ENCODE measurements around the gene ADRA2A. TPM values are rescaled to one million over a fixed set of nuclear protein-coding genes. Genes with fewer than 3 reads are reported as not detected.

Gene ADRA2A
- total RNA-seq, 1 donor from 2014 or later: 23.5 TPM

DNA sequence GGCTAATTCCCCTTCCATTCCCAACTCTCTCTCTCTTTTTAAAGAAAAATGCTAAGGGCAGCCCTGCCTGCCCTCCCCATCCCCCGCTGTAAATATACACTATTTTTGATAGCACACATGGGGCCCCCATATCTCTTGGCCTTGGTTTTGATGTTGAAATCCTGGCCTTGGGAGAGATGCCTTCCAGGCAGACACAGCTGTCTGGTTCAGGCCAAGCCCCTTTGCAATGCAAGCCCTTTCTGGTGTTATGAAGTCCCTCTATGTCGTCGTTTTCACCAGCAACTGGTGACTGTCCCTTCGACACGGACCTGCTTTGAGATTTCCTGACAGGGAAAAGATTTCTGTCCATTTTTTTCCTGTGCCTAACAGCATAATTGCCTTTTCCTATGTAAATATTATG lies 3.0 kb downstream of the ADRA2A start:
- no peak overlapping the region for H3K4me3 ChIP-seq
- no peaks in the 10 kb centered on the region for H3K9me3 ChIP-seq
- H3K27ac ChIP-seq: no peak overlapping the region
- H3K36me3 ChIP-seq: no peaks in the 10 kb centered on the region
- peaks cover 9% of the 10 kb centered on the region for H3K27me3 ChIP-seq
- TF ChIP-seq, protein P1, sequence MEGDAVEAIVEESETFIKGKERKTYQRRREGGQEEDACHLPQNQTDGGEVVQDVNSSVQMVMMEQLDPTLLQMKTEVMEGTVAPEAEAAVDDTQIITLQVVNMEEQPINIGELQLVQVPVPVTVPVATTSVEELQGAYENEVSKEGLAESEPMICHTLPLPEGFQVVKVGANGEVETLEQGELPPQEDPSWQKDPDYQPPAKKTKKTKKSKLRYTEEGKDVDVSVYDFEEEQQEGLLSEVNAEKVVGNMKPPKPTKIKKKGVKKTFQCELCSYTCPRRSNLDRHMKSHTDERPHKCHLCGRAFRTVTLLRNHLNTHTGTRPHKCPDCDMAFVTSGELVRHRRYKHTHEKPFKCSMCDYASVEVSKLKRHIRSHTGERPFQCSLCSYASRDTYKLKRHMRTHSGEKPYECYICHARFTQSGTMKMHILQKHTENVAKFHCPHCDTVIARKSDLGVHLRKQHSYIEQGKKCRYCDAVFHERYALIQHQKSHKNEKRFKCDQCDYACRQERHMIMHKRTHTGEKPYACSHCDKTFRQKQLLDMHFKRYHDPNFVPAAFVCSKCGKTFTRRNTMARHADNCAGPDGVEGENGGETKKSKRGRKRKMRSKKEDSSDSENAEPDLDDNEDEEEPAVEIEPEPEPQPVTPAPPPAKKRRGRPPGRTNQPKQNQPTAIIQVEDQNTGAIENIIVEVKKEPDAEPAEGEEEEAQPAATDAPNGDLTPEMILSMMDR (IDR thresholded peaks at IDR 0.05): no peak
- no peak for DNase-seq (ENCODE audit: low spot score in 2 of 2)
- intact Hi-C loops (cut with DNase I): loop anchor here (5.0 kb wide), 1 partner anchor 1058 kb away; no protein-coding TSS in a partner anchor
- H3K4me1 ChIP-seq: peaks cover 10 to 20% of the 10 kb centered on the region in 2 donors

DNA sequence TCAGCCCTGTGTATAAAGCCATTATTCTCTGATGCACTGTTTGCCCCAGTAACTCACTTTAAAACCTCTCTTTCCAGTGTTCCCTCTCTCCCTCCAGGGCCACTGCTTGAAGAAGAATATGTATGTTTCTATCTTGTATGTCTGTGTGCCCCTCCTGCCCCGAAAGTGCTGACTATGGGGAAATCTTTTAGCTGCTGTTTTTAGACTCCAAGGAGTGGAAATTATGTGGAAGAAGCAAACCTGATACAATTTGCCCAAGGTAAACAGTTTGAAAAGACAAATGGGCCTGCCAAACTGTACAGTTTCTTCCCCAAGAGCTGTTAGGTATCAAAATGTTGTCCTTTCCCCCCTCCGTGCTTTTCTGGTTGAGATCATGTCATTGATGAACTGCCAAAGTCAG lies 3.4 kb downstream of the ADRA2A start:
- no peak for DNase-seq (ENCODE audit: low spot score in 2 of 2)
- H3K4me1 ChIP-seq: peaks cover 10 to 20% of the 10 kb centered on the region in 2 donors
- intact Hi-C loops (cut with DNase I): no loop called here
- no peak overlapping the region for H3K4me3 ChIP-seq
- TF ChIP-seq, protein P1 (IDR thresholded peaks at IDR 0.05): no peak
- H3K27ac ChIP-seq: no peak overlapping the region
- no peaks in the 10 kb centered on the region for H3K9me3 ChIP-seq
- no peaks in the 10 kb centered on the region for H3K36me3 ChIP-seq
- peaks cover 9% of the 10 kb centered on the region for H3K27me3 ChIP-seq

DNA sequence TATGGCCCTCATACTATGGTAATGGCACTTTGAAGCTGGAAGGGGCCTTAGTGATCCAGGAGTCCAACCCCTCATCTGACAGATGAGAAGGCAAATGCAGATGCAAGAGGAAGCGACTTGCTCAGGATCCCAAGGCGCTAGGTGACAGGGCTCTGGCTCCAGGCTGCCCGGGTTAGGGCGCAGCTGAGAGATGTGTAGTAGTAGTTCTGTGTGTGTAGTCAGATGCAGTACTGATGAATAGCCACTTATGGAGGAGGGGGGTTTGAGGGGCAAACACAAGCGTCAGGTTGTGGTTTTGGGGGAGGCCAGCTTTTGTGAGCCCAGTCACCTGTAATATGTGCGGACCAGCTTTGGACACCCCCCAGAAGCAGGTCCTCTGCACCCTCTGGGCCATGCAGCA lies 4.8 kb downstream of the ADRA2A start:
- no peaks in the 10 kb centered on the region for H3K36me3 ChIP-seq
- no peak overlapping the region for H3K4me3 ChIP-seq
- intact Hi-C loops (cut with DNase I): no loop called here
- H3K27me3 ChIP-seq: peaks cover 9% of the 10 kb centered on the region
- H3K9me3 ChIP-seq: no peaks in the 10 kb centered on the region
- H3K4me1 ChIP-seq: peaks cover 10 to 11% of the 10 kb centered on the region in 2 donors
- H3K27ac ChIP-seq: no peak overlapping the region
- TF ChIP-seq, protein P1 (IDR thresholded peaks at IDR 0.05): no peak
- DNase-seq (ENCODE audit: low spot score in 2 of 2): no peak

DNA sequence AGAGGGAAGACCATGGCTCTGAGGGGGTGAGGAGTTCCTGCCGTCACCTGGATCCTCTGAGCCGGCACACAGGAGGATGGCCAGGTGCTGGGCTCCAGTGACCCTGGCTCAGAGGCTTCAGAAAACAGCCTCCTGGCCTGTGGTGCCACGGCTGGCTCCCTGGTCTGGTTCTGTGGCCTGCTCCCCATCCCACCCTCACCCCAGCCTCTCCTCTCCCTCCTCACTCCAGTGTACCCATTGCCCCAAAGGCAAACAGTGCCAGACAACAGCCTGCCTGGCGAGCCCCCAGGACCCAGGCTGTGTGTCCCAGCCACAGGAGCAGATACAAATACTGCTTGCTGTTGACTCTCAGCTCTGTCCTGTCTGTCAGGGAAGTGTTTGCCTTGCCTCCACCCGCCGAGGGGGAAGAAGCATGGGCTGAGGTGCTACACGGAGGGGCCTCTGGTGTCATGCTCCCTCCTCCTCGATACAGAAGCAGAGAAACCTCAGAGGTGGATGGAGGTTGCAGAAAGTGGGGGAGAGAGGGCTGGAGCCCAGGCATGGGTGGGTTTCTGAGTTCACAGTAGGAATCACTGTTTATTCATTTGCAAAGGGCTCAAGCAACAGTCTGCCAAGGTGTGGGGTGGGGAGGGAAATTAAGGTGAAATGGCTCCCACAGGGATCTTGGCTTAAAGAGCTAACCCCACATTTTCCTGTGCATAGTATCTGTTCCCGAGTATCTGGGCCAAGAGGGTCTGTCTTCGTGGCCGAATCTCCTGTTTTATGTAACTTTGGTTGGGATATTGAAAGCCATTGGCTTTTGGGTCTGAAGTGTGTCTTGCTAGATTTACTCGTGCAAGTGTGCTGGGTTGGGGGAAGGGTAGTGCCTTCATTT lies 5.5 kb downstream of the ADRA2A start:
- TF ChIP-seq, protein P1 (IDR thresholded peaks at IDR 0.05): no peak
- Histone ChIP-seq H3K4me3 (no peak overlapping the region), H3K4me1 (peaks cover 6 to 8% of the 10 kb centered on the region in 2 donors), H3K9me3 (no peaks in the 10 kb centered on the region), H3K27me3 (peaks cover 9% of the 10 kb centered on the region), H3K27ac (no peak overlapping the region), H3K36me3 (no peaks in the 10 kb centered on the region)
- intact Hi-C loops (cut with DNase I): no loop called here
- DNase-seq (ENCODE audit: low spot score in 2 of 2): no peak

DNA sequence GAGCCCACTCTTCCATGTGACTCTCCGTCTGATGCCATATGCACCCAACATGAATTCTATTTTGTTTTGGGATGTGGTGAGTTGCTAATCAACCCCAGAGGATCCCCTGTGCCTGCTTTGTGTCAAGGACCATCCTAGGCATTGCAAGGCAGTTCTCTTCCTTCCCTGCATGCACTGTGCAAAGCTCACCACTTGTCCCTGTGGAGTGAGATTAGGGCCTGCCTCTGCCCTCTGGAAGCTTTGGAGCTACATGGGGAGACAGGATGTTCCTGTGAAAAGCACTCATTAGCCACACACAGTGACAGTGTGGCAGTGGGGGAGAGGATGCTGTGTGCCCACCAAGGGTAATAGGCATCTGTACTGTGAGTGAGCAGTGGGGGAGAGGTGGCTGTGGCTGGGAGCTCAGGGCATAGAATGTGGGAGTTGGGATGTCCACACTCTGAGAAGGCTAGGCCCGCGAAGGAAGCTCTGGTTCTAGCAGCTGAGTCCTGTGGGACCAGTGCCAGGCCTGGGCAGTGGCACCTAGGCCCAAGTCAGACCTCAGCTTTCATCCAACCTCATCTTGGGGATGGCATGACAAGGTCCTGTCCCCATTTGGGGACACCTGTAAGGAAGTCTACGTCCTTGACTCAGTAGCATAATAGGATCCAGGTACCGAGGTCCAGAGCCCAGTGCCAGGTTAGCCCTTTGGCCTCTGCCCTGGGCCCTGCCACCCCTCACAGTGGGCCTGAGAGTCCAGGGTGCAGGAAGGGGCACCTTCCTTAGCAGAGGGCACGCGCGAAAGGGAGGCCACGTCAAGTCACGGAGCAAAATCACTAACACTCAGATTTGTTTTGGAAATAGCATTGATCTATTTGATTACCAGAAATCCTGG lies 6.6 kb downstream of the ADRA2A start:
- Histone ChIP-seq H3K4me3 (no peak overlapping the region), H3K9me3 (no peaks in the 10 kb centered on the region), H3K27ac (no peak overlapping the region), H3K4me1 (no peaks in the 10 kb centered on the region), H3K36me3 (no peaks in the 10 kb centered on the region), H3K27me3 (peaks cover under 1% of the 10 kb centered on the region)
- DNase-seq (ENCODE audit: low spot score in 2 of 2): no peak
- TF ChIP-seq, protein P1 (IDR thresholded peaks at IDR 0.05): no peak
- intact Hi-C loops (cut with DNase I): no loop called here

All from ascending aorta (tissue), 2 donors.